Measurements from ENCODE around the gene PROX2. TPM values are rescaled to one million over a fixed set of nuclear protein-coding genes. Genes with fewer than 3 reads are reported as not detected.

The PROX2 gene
- total and polyA plus RNA-seq, 7 donors, result not detected

GRCh38 chr14:74881431-74882102, 5.6 kb upstream of the PROX2 start, which contains the start of gene DLST:
DLST (plus strand) TSS chr14:74881916; CDS start chr14:74881954, 38 bp downstream.
- TF ChIP-seq, protein P1, sequence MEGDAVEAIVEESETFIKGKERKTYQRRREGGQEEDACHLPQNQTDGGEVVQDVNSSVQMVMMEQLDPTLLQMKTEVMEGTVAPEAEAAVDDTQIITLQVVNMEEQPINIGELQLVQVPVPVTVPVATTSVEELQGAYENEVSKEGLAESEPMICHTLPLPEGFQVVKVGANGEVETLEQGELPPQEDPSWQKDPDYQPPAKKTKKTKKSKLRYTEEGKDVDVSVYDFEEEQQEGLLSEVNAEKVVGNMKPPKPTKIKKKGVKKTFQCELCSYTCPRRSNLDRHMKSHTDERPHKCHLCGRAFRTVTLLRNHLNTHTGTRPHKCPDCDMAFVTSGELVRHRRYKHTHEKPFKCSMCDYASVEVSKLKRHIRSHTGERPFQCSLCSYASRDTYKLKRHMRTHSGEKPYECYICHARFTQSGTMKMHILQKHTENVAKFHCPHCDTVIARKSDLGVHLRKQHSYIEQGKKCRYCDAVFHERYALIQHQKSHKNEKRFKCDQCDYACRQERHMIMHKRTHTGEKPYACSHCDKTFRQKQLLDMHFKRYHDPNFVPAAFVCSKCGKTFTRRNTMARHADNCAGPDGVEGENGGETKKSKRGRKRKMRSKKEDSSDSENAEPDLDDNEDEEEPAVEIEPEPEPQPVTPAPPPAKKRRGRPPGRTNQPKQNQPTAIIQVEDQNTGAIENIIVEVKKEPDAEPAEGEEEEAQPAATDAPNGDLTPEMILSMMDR (IDR thresholded peaks at IDR 0.05), result no peak
- H3K36me3 ChIP-seq (ENCODE audit: insufficient read depth in 1 of 2, low read depth in 1 of 2), result peaks cover 0 to 22% of the 10 kb centered on the region in 2 donors
- intact Hi-C loops (cut with DNase I), result no loop called here
- peak; percentile 89 to 94 for DNase-seq
- WGBS, 3 donors, result 0 to 1% (median 0%) methylated on average over 43 to 53 of the region's 53 CpGs
- H3K27ac ChIP-seq, result peak within 1 kb of the TSS; percentile 90
- no peaks in the 10 kb centered on the region for H3K27me3 ChIP-seq (ENCODE audit: insufficient read depth in 3 of 3, low read length in 2 of 3)
- H3K4me1 ChIP-seq, result peaks cover 44% of the 10 kb centered on the region
- peak within 1 kb of the TSS; percentile 80 for H3K4me3 ChIP-seq
- no peaks in the 10 kb centered on the region for H3K9me3 ChIP-seq
- ATAC-seq, result peak; percentile 97 to 98 (median 98)

GRCh38 chr14:74879427-74880182, 3.7 kb upstream of the PROX2 start:
- DNase-seq (no peak), ATAC-seq (no peak)
- intact Hi-C loops (cut with DNase I), result no loop called here
- Histone ChIP-seq H3K27me3 (ENCODE audit: insufficient read depth in 3 of 3, low read length in 2 of 3) (no peaks in the 10 kb centered on the region), H3K4me3 (no peak overlapping the region), H3K27ac (no peak overlapping the region), H3K36me3 (ENCODE audit: insufficient read depth in 1 of 2, low read depth in 1 of 2) (peaks cover 0 to 11% of the 10 kb centered on the region in 2 donors), H3K4me1 (peaks cover 26% of the 10 kb centered on the region), H3K9me3 (no peaks in the 10 kb centered on the region)
- TF ChIP-seq, protein P1 (IDR thresholded peaks at IDR 0.05), result no peak
- 61 to 75% (median 73%) methylated on average over 3 of the region's 3 CpGs for WGBS, 3 donors

DNA sequence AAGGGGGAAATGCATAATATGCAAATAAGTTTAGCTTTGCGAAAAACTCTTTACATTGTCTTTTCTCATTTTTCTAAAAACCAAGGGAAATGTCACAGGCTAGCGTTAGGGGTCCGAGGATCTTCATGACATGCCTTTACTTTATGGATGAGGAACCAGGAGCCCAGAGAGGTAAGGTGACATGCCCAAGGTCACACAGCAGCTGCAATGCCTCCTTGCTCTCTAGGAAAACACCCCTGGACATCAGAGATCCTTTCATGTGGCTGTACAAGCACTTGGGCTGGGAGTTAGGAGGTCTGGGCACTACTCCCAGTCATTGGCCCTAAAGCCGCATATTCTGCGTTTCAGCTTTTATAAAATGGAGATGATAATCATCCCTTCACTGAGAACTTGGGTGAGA, 741 bp downstream of the PROX2 start:
- DNase-seq, result no peak
- 93 to 96% (median 93%) methylated on average over 5 of the region's 5 CpGs for WGBS, 3 donors
- intact Hi-C loops (cut with DNase I), result no loop called here
- Histone ChIP-seq H3K27ac (no peak overlapping the region), H3K9me3 (no peaks in the 10 kb centered on the region), H3K4me1 (no peaks in the 10 kb centered on the region), H3K36me3 (ENCODE audit: insufficient read depth in 1 of 2, low read depth in 1 of 2) (no peaks in the 10 kb centered on the region), H3K4me3 (no peak overlapping the region), H3K27me3 (ENCODE audit: insufficient read depth in 3 of 3, low read length in 2 of 3) (no peaks in the 10 kb centered on the region)
- ATAC-seq, result no peak
- TF ChIP-seq, protein P1 (IDR thresholded peaks at IDR 0.05), result no peak

DNA sequence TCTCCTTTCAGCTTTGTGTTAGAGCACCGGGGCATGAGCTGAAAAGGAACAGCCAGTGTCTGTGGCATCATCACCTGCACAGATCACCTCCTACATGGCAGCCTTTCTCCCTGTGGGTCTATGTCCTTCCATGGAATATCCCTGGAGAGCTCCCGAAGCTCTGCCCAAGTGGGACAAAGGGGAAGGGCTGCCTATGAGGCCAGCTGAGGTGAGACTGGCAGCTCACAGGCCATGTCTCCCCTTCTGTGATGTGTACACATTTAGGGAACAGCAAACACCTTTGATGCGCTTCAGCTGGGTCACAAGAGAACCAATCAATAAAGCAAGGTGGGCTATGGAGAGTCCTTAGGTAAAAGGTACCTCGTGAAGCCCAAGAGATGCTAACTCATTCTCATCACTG, 4.1 kb downstream of the PROX2 start:
- intact Hi-C loops (cut with DNase I), result no loop called here
- WGBS, 3 donors, result 74 to 87% (median 86%) methylated on average over 4 of the region's 4 CpGs
- ATAC-seq, result no peak
- Histone ChIP-seq H3K27ac (no peak overlapping the region), H3K9me3 (no peaks in the 10 kb centered on the region), H3K4me1 (no peaks in the 10 kb centered on the region), H3K4me3 (no peak overlapping the region), H3K36me3 (ENCODE audit: insufficient read depth in 1 of 2, low read depth in 1 of 2) (no peaks in the 10 kb centered on the region), H3K27me3 (ENCODE audit: insufficient read depth in 3 of 3, low read length in 2 of 3) (no peaks in the 10 kb centered on the region)
- TF ChIP-seq, protein P1 (IDR thresholded peaks at IDR 0.05), result no peak
- no peak for DNase-seq

All from psoas muscle (tissue), 8 donors.